A549 (cell line): ENCODE data around the gene MRPS26. TPM values are rescaled to one million over a fixed set of nuclear protein-coding genes. Genes with fewer than 3 reads are reported as not detected.
"Not testable (repeated sequence)": the region's sequence is repeated elsewhere in the genome, so short reads cannot be mapped to it uniquely, and the experiment has no call there.

Experiments
- ATAC-seq, 2 experiments: fragments of 200-7000 bp in 1 of 2; fragments of >200 bp in 1 of 2; cut with Nextera tagmentation in 1 of 2; cut with Tn5 transposase in 1 of 2; 3 replicates each; pipeline versions ENCODE4 v1.8.0 to v1.9.1; 2018 to 2020; ENCODE audit warnings: mild to moderate bottlenecking in 1 of 2, moderate library complexity in 1 of 2
- CTCF ChIA-PET: fragments of 300-600 bp; sonication (Branson Sonifier 250); formaldehyde crosslinking; extraction: SDS; loops from one replicate; lab custom pipeline; 2021; ENCODE audit warnings: antibody characterized with exemption, inconsistent platforms; lab: Yijun Ruan, JAX
- POLR2A ChIA-PET: fragments of 350-600 bp; formaldehyde crosslinking; extraction: SDS; loops from one replicate; lab custom pipeline; 2021; ENCODE audit warnings: antibody characterized with exemption, inconsistent platforms; lab: Yijun Ruan, JAX
- DNase-seq, 2 experiments: peaks; one replicate each; pipeline versions ENCODE4 v3.0.0 to v3.0.0-alpha.2; 2011 to 2016; ENCODE audit warnings: low read depth in 1 of 2, low spot score in 1 of 2
- FAIRE-seq: peaks from 2 replicates; lab custom pipeline; 2011; peaks lifted over from hg19 to GRCh38; lab: Jason Lieb, UNC
- H3K27ac ChIP-seq, 2 experiments: fragments of >200 bp; sonication (Bioruptor Twin); formaldehyde crosslinking; 3 replicates each; pipeline ENCODE4 v1.5.1; 2016 to 2017
- H3K4me1 ChIP-seq: fragments of >200 bp; sonication (Bioruptor Twin); formaldehyde crosslinking; 3 replicates; pipeline ENCODE4 v1.6.1; 2016
- H3K4me2 ChIP-seq: fragments of >200 bp; sonication (Bioruptor Twin); formaldehyde crosslinking; 3 replicates; pipeline ENCODE4 v1.6.1; 2016
- H3K4me3 ChIP-seq: fragments of >200 bp; sonication (Bioruptor Twin); formaldehyde crosslinking; 3 replicates; pipeline ENCODE4 v1.5.1; 2016
- H3K9me3 ChIP-seq: fragments of >200 bp; sonication (Bioruptor Twin); formaldehyde crosslinking; 3 replicates; pipeline ENCODE4 v1.6.1; 2016
- BCL3 ChIP-seq: fragments of >200 bp; sonication (Bioruptor Twin); formaldehyde crosslinking; IDR thresholded peaks from 3 replicates; pipeline ENCODE4 v1.6.1; 2016
- CEBPB ChIP-seq, 2 experiments: fragments of >200 bp in 1 of 2; sonication (Bioruptor Twin) in 1 of 2; formaldehyde crosslinking in 1 of 2; IDR thresholded peaks; 2 replicates each; pipeline ENCODE4 v1.6.1; 2012 to 2016
- CTCF ChIP-seq: fragments of >200 bp; sonication (Bioruptor Twin); formaldehyde crosslinking; IDR thresholded peaks from 3 replicates; pipeline ENCODE4 v1.5.1; 2016
- EHF ChIP-seq: fragments of 250-450 bp; sonication (Bioruptor Pico); IDR thresholded peaks from 2 replicates; pipeline ENCODE4 v1.5.0; 2020; ENCODE audit warnings: mild to moderate bottlenecking
- ESRRA ChIP-seq: fragments of 150-350 bp; IDR thresholded peaks from 2 replicates; pipeline ENCODE4 v1.6.1; 2014; ENCODE audit warnings: mild to moderate bottlenecking, low read length, borderline replicate concordance
- FOSB ChIP-seq: fragments of 250-450 bp; sonication (Bioruptor Pico); IDR thresholded peaks from 2 replicates; pipeline ENCODE4 v1.5.0; 2020; ENCODE audit warnings: mild to moderate bottlenecking, moderate library complexity
- GATA3 ChIP-seq: IDR thresholded peaks from 2 replicates; pipeline ENCODE4 v1.6.1; 2012; ENCODE audit warnings: borderline replicate concordance
- HES2 ChIP-seq: fragments of >200 bp; sonication (Bioruptor Twin); formaldehyde crosslinking; IDR thresholded peaks from 2 replicates; pipeline ENCODE4 v1.6.1; 2016
- HMGXB4 ChIP-seq: fragments of 250-450 bp; sonication (Bioruptor Pico); IDR thresholded peaks from 2 replicates; pipeline ENCODE4 v1.5.0; 2021; ENCODE audit warnings: mild to moderate bottlenecking, moderate library complexity, borderline replicate concordance
- JUNB ChIP-seq: fragments of >200 bp; sonication (Bioruptor Twin); formaldehyde crosslinking; IDR thresholded peaks from 2 replicates; pipeline ENCODE4 v1.6.1; 2016
- MYC ChIP-seq: IDR thresholded peaks from 2 replicates; pipeline ENCODE4 v1.6.1; 2012; ENCODE audit warnings: mild to moderate bottlenecking, inconsistent platforms, low read length, improper control_type of control experiment, borderline replicate concordance
- PBX3 ChIP-seq: IDR thresholded peaks from 2 replicates; pipeline ENCODE4 v1.6.1; 2012
- PHF8 ChIP-seq: fragments of 200-600 bp; sonication (generic); IDR thresholded peaks from 2 replicates; pipeline ENCODE4 v1.6.1; 2016; ENCODE audit warnings: low read depth, mild to moderate bottlenecking, antibody characterized with exemption, moderate library complexity, borderline replicate concordance
- POLR2A ChIP-seq: IDR thresholded peaks from 2 replicates; pipeline ENCODE4 v1.6.1; 2012; ENCODE audit warnings: mild to moderate bottlenecking, low read length
- RFX5 ChIP-seq: fragments of 450-650 bp; IDR thresholded peaks from 2 replicates; pipeline ENCODE4 v1.7.1; 2014; ENCODE audit warnings: antibody characterized with exemption, mild to moderate bottlenecking, moderate library complexity
- RNF2 ChIP-seq: fragments of 200-600 bp; sonication (generic); IDR thresholded peaks from 2 replicates; pipeline ENCODE4 v1.6.1; 2016; ENCODE audit warnings: low read depth, mild to moderate bottlenecking, antibody characterized with exemption, moderate library complexity, borderline replicate concordance
- SMC3 ChIP-seq: fragments of >200 bp; sonication (Bioruptor Twin); formaldehyde crosslinking; IDR thresholded peaks from 3 replicates; pipeline ENCODE4 v1.6.1; 2018; ENCODE audit warnings: inconsistent platforms
- TFCP2L1 ChIP-seq: fragments of 250-450 bp; sonication (Bioruptor Pico); IDR thresholded peaks from 2 replicates; pipeline ENCODE4 v1.5.0; 2021; ENCODE audit warnings: mild to moderate bottlenecking
- TP53 ChIP-seq: fragments of 250-450 bp; sonication (Bioruptor Pico); IDR thresholded peaks from 2 replicates; pipeline ENCODE4 v1.5.0; 2021; ENCODE audit warnings: mild to moderate bottlenecking, moderate library complexity
- WGBS: methylation state at CpG from one replicate; pipeline ENCODE4 v1.1.6; 2017; ENCODE audit errors: missing lambda C conversion rate; 5-methylcytosine and 5-hydroxymethylcytosine counted together
- polyA plus RNA-seq, 4 experiments: library from polyadenylated mRNA; depleted of rRNA in 3 of 4; stranded (reverse); fragments of >200 nt; fragmentation: RNase III in 1 of 4; extraction: RNeasy Plus Mini Kit Qiagen cat#74134 plus additional on column Dnase treatment in 1 of 4; gene quantifications; 2 replicates in 3 of 4; 3 replicates in 1 of 4; pipeline ENCODE4 v1.2.3, GENCODE V29; 2011 to 2017

Gene MRPS26
- polyA plus RNA-seq, 2 of the 4 experiments (the other 2 are of a cell fraction): 69.4 to 111 TPM

GRCh38 chr20:3072530-3073250, 26.8 kb downstream of the MRPS26 start:
- TF ChIP-seq FOSB (CRISPR knock-in tag) (no peak), HES2 (no peak), ESRRA (no peak)
- CTCF ChIA-PET: interaction anchor here (0.6 to 6.4 kb wide), 3 partner anchors 19 to 116 kb away, joined by 3 to 45 read pairs (median 4); no protein-coding TSS in a partner anchor
- ATAC-seq (no peak), DNase-seq (no peak), FAIRE-seq (no peak)
- Histone ChIP-seq H3K27ac (no peak overlapping the region), H3K4me1 (peaks cover 9% of the 10 kb centered on the region), H3K4me3 (no peak overlapping the region), H3K4me2 (no peak overlapping the region), H3K9me3 (no peaks in the 10 kb centered on the region)
- POLR2A ChIA-PET: no interaction called here
- 85% methylated on average over 22 of the region's 22 CpGs for WGBS

GRCh38 chr20:3073251-3073643, 27.4 kb downstream of the MRPS26 start:
- H3K4me1 ChIP-seq, DNase-seq, POLR2A ChIA-PET, H3K27ac ChIP-seq, H3K4me2 ChIP-seq, H3K4me3 ChIP-seq, FAIRE-seq, H3K9me3 ChIP-seq, ATAC-seq: not testable (repeated sequence)
- CTCF ChIA-PET: interaction anchor here (0.6 to 6.4 kb wide), 4 partner anchors 20 to 115 kb away, joined by 3 to 45 read pairs (median 4); no protein-coding TSS in a partner anchor
- 81% methylated on average over 8 of the region's 8 CpGs for WGBS

GRCh38 chr20:3074812-3075211, 29.0 kb downstream of the MRPS26 start:
- TF ChIP-seq JUNB (no peak), MYC (no peak), GATA3 (no peak)
- Histone ChIP-seq H3K4me2 (no peak overlapping the region), H3K4me3 (no peak overlapping the region), H3K27ac (no peak overlapping the region), H3K4me1 (no peaks in the 10 kb centered on the region), H3K9me3 (no peaks in the 10 kb centered on the region)
- 53% methylated on average over 6 of the region's 6 CpGs for WGBS
- ChIA-PET POLR2A (no interaction called here), CTCF (interaction anchor here (0.6 to 6.4 kb wide), 6 partner anchors 11 to 232 kb away, joined by 3 to 45 read pairs (median 4); no protein-coding TSS in a partner anchor)
- ATAC-seq: no peak
- no peak for FAIRE-seq
- no peak for DNase-seq

- ATAC-seq, FAIRE-seq, H3K9me3 ChIP-seq, H3K27ac ChIP-seq, POLR2A ChIA-PET: not testable (repeated sequence)
- 68% methylated on average over 6 of the region's 6 CpGs for WGBS
- peak in 1 of 2 experiments; percentile 43; a peak in 1 of 4 replicates for TF ChIP-seq CEBPB (IDR thresholded peaks at IDR 0.05)
- TF ChIP-seq, all 56 proteins: peak for 1; not testable (repeated sequence) for 55
- H3K4me1 ChIP-seq, DNase-seq, H3K4me2 ChIP-seq, H3K4me3 ChIP-seq: not testable (repeated sequence)
- CTCF ChIA-PET: interaction anchor here (0.6 to 6.4 kb wide), 6 partner anchors 10 to 232 kb away, joined by 3 to 45 read pairs (median 3); no protein-coding TSS in a partner anchor
Measured at GRCh38 chr20:3075315-3075714, 29.5 kb downstream of the MRPS26 start.

GRCh38 chr20:3077618-3078134, 31.8 kb downstream of the MRPS26 start:
- FAIRE-seq: peak; percentile 63
- CTCF ChIA-PET: interaction anchor here (0.7 to 6.4 kb wide), 12 partner anchors 9 to 238 kb away, joined by 3 to 45 read pairs (median 5); no protein-coding TSS in a partner anchor
- POLR2A ChIA-PET: no interaction called here
- DNase-seq: no peak
- H3K4me3 ChIP-seq: no peak overlapping the region
- 75% methylated on average over 4 of the region's 4 CpGs for WGBS
- no peak overlapping the region for H3K27ac ChIP-seq
- H3K4me2 ChIP-seq: no peak overlapping the region
- no peak for ATAC-seq
- H3K9me3 ChIP-seq: no peaks in the 10 kb centered on the region
- peaks cover 14% of the 10 kb centered on the region for H3K4me1 ChIP-seq
- TF ChIP-seq TFCP2L1 (CRISPR knock-in tag): no peak
- no peak for TF ChIP-seq TP53 (CRISPR knock-in tag)
- TF ChIP-seq HMGXB4 (CRISPR knock-in tag): no peak
- no peak for TF ChIP-seq SMC3
- TF ChIP-seq CTCF: no peak
- no peak for TF ChIP-seq EHF (CRISPR knock-in tag)
- no peak for TF ChIP-seq PHF8
- no peak for TF ChIP-seq BCL3
- no peak for TF ChIP-seq POLR2A
- TF ChIP-seq PBX3: no peak
- TF ChIP-seq RNF2: no peak
- TF ChIP-seq JUNB: no peak
- no peak for TF ChIP-seq RFX5
